Measurements from ENCODE around the gene TMEM79. TPM values are rescaled to one million over a fixed set of nuclear protein-coding genes. Genes with fewer than 3 reads are reported as not detected.

The TMEM79 gene
- total RNA-seq (2022) (9.5 and 10.7 TPM in 2 replicates), Bru-seq, nascent RNA (percentile 53 among the genes with signal in this experiment), BruChase-seq, experiment 1, labeled RNA remaining after a 2-hour chase (percentile 59 among the genes with signal in this experiment), BruChase-seq, experiment 2, labeled RNA remaining after a 6-hour chase (percentile 51 among the genes with signal in this experiment)
- long read RNA-seq, transcript TMEM79-203 (4 exons, 2,201 nt) = major isoform, 17 of 36 reads
- long read RNA-seq, transcript TMEM79-201 (4 exons, 2,191 nt) = minor isoform, 9 of 36 reads
- long read RNA-seq, partial matches to known transcripts = 2 of 36 reads
- long read RNA-seq, other reads (novel, unspliced or antisense) = 5 of 36 reads

GRCh38 chr1:156284112-156284511 is at the start of gene TMEM79:
TSS of gene TMEM79 (plus strand) at chr1:156284325. CDS start at chr1:156285227, 902 bp downstream.
- intact Hi-C loops (cut with micrococcal nuclease; ENCODE audit: unreplicated experiment) = loop anchor here (1.0 kb wide), 1 partner anchor 35 kb away; no protein-coding TSS in a partner anchor
- Mint-ChIP-seq H3K36me3 (ENCODE audit: insufficient read depth, unreplicated experiment) (peaks cover 25% of the 10 kb centered on the region), H3K27ac (ENCODE audit: unreplicated experiment) (peak within 1 kb of the TSS; percentile 61), H3K27me3 (ENCODE audit: insufficient read depth, unreplicated experiment) (no peaks in the 10 kb centered on the region), H3K9me3 (ENCODE audit: unreplicated experiment) (no peaks in the 10 kb centered on the region), H3K4me3 (ENCODE audit: unreplicated experiment) (peak within 1 kb of the TSS; percentile 78), H3K4me1 (ENCODE audit: low read depth, unreplicated experiment) (peaks cover 12% of the 10 kb centered on the region)
- DNase-seq = peak; percentile 78 to 79
- peak within 1 kb of the TSS; percentile 78 for H3K4me3 ChIP-seq (ENCODE audit: low read depth, low read length)
- ChIA-PET CTCF (interaction anchor here (3.7 kb wide), 1 partner anchor 59 kb away, joined by 22 read pairs; no protein-coding TSS in a partner anchor), POLR2A (interaction anchor here (0.6 to 2.3 kb wide), 3 partner anchors 11 to 87 kb away, joined by 3 to 13 read pairs (median 5); partner anchors contain the start of genes GLMP and PMF1)
- peaks cover 5% of the 10 kb centered on the region for H3K36me3 ChIP-seq (ENCODE audit: control insufficient read depth, insufficient read depth, low read length)
- no peaks in the 10 kb centered on the region for H3K9me3 ChIP-seq
- peaks cover 24% of the 10 kb centered on the region for H3K4me1 ChIP-seq
- BruUV-seq (replicated peaks) = no TSS peak
- H3K27me3 ChIP-seq (replicated peaks; ENCODE audit: control insufficient read depth, insufficient read depth, low read length) = no peaks in the 10 kb centered on the region
- TF ChIP-seq CTCF (IDR thresholded peaks at IDR 0.05; ENCODE audit: insufficient read depth in 1 of 2, low read depth in 1 of 2, low read length in 1 of 2, severe bottlenecking in 1 of 2, unreplicated experiment in 1 of 2) = no peak

DNA sequence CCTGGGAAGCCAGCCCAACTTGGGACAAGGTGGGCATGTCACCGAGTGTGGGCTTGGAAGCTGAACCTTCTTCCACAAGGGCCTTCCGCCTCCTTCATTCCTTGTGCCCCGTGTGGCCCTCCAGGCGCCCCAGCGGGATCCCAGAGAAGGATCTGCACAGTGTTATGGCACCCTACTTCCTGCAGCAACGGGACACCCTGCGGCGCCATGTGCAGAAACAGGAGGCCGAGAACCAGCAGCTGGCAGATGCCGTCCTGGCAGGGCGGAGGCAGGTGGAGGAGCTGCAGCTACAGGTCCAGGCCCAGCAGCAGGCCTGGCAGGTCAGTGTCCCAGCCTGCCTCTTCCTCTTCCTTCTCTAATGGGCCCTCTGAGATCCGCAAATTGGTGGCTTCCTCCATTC is 48.0 kb upstream of the TMEM79 start:
- Histone ChIP-seq H3K36me3 (ENCODE audit: control insufficient read depth, insufficient read depth, low read length) (peaks cover 1% of the 10 kb centered on the region; the same call in 1 of the 2 replicates), H3K27me3 (replicated peaks; ENCODE audit: control insufficient read depth, insufficient read depth, low read length) (no peaks in the 10 kb centered on the region), H3K4me1 (peaks cover 19% of the 10 kb centered on the region), H3K4me3 (ENCODE audit: low read depth, low read length) (no peak overlapping the region), H3K9me3 (no peaks in the 10 kb centered on the region)
- Mint-ChIP-seq H3K4me1 (ENCODE audit: low read depth, unreplicated experiment) (peaks cover 8% of the 10 kb centered on the region), H3K36me3 (ENCODE audit: insufficient read depth, unreplicated experiment) (peaks cover 35% of the 10 kb centered on the region), H3K9me3 (ENCODE audit: unreplicated experiment) (no peaks in the 10 kb centered on the region), H3K27me3 (ENCODE audit: insufficient read depth, unreplicated experiment) (no peaks in the 10 kb centered on the region), H3K4me3 (ENCODE audit: unreplicated experiment) (no peak overlapping the region), H3K27ac (ENCODE audit: unreplicated experiment) (no peak overlapping the region)
- ChIA-PET CTCF (interaction anchor here (0.5 kb wide), 1 partner anchor 11 kb away, joined by 3 read pairs; no protein-coding TSS in a partner anchor), POLR2A (interaction anchor here (0.6 kb wide), 1 partner anchor 72 kb away, joined by 4 read pairs; no protein-coding TSS in a partner anchor)
- DNase-seq = no peak
- intact Hi-C loops (cut with micrococcal nuclease; ENCODE audit: unreplicated experiment) = no loop called here
- TF ChIP-seq CTCF (IDR thresholded peaks at IDR 0.05; ENCODE audit: insufficient read depth in 1 of 2, low read depth in 1 of 2, low read length in 1 of 2, severe bottlenecking in 1 of 2, unreplicated experiment in 1 of 2) = no peak
- BruUV-seq (replicated peaks) = no TSS peak

GRCh38 chr1:156238248-156238647 is 45.9 kb upstream of the TMEM79 start:
- no peak for DNase-seq
- POLR2A ChIA-PET = no interaction called here
- no peak overlapping the region for H3K4me3 Mint-ChIP-seq (ENCODE audit: unreplicated experiment)
- H3K36me3 Mint-ChIP-seq (ENCODE audit: insufficient read depth, unreplicated experiment) = peaks cover 50% of the 10 kb centered on the region
- no TSS peak for BruUV-seq (replicated peaks)
- H3K4me1 Mint-ChIP-seq (ENCODE audit: low read depth, unreplicated experiment) = peaks cover 6% of the 10 kb centered on the region
- Histone ChIP-seq H3K9me3 (no peaks in the 10 kb centered on the region), H3K4me1 (peaks cover 9% of the 10 kb centered on the region), H3K36me3 (ENCODE audit: control insufficient read depth, insufficient read depth, low read length) (peaks cover 1% of the 10 kb centered on the region; the same call in 1 of the 2 replicates), H3K27me3 (replicated peaks; ENCODE audit: control insufficient read depth, insufficient read depth, low read length) (no peaks in the 10 kb centered on the region), H3K4me3 (ENCODE audit: low read depth, low read length) (no peak overlapping the region)
- intact Hi-C loops (cut with micrococcal nuclease; ENCODE audit: unreplicated experiment) = no loop called here
- H3K27me3 Mint-ChIP-seq (ENCODE audit: insufficient read depth, unreplicated experiment) = no peaks in the 10 kb centered on the region
- CTCF ChIA-PET = interaction anchor here (1.2 kb wide), 1 partner anchor 93 kb away, joined by 3 read pairs; no protein-coding TSS in a partner anchor
- no peak overlapping the region for H3K27ac Mint-ChIP-seq (ENCODE audit: unreplicated experiment)
- TF ChIP-seq CTCF (IDR thresholded peaks at IDR 0.05; ENCODE audit: insufficient read depth in 1 of 2, low read depth in 1 of 2, low read length in 1 of 2, severe bottlenecking in 1 of 2, unreplicated experiment in 1 of 2) = no peak
- H3K9me3 Mint-ChIP-seq (ENCODE audit: unreplicated experiment) = no peaks in the 10 kb centered on the region
